NCI-H82 (cell line): ENCODE results near the gene RHBG.

Experiments used
- DNase-seq: peaks from one replicate; lab custom pipeline; 2025; lab: John Stamatoyannopoulos, UW

The RHBG gene

GRCh38 chr1:156386949-156387869, 18.2 kb downstream of the RHBG start:
- no peak for DNase-seq

- DNase-seq = no peak
Measured at GRCh38 chr1:156387870-156388173, 18.8 kb downstream of the RHBG start.

- peak; percentile 44 for DNase-seq
Measured at GRCh38 chr1:156388174-156389137, 19.4 kb downstream of the RHBG start.

GRCh38 chr1:156389311-156389710, 20.3 kb downstream of the RHBG start:
- DNase-seq = no peak

GRCh38 chr1:156390469-156391365, 21.7 kb downstream of the RHBG start:
- no peak for DNase-seq

- DNase-seq = no peak
Measured at GRCh38 chr1:156391366-156391677, 22.3 kb downstream of the RHBG start.

GRCh38 chr1:156391701-156392100, 22.7 kb downstream of the RHBG start:
- DNase-seq = no peak

- DNase-seq = peak; percentile 93
Measured at GRCh38 chr1:156392452-156392853, 23.4 kb downstream of the RHBG start.

GRCh38 chr1:156393095-156393494, 24.1 kb downstream of the RHBG start:
- no peak for DNase-seq

- no peak for DNase-seq
Measured at GRCh38 chr1:156394082-156394481, 25.1 kb downstream of the RHBG start.

- DNase-seq = no peak
Measured at GRCh38 chr1:156394835-156395461, 25.9 kb downstream of the RHBG start.

- peak; percentile 96 for DNase-seq
Measured at GRCh38 chr1:156399355-156400125, 30.5 kb downstream of the RHBG start.

GRCh38 chr1:156400191-156400935, 31.4 kb downstream of the RHBG start:
- no peak for DNase-seq

GRCh38 chr1:156401041-156401574, 32.1 kb downstream of the RHBG start:
- no peak for DNase-seq

GRCh38 chr1:156401681-156402081, 32.7 kb downstream of the RHBG start:
- DNase-seq = peak; percentile 43

- no peak for DNase-seq
Measured at GRCh38 chr1:156402331-156403020, 33.5 kb downstream of the RHBG start.

- DNase-seq = no peak
Measured at GRCh38 chr1:156405670-156406069, 36.7 kb downstream of the RHBG start.

- DNase-seq = peak; percentile 60
Measured at GRCh38 chr1:156406251-156406650, 37.2 kb downstream of the RHBG start.

GRCh38 chr1:156407344-156407743, 38.3 kb downstream of the RHBG start:
- peak; percentile 74 for DNase-seq
